Measurements from ENCODE around the gene TCOF1. TPM values are rescaled to one million over a fixed set of nuclear protein-coding genes. Genes with fewer than 3 reads are reported as not detected.

TCOF1 gene
- total and polyA plus RNA-seq, 2 experiments from 2014 or later, result 86.8 to 165 TPM

DNA sequence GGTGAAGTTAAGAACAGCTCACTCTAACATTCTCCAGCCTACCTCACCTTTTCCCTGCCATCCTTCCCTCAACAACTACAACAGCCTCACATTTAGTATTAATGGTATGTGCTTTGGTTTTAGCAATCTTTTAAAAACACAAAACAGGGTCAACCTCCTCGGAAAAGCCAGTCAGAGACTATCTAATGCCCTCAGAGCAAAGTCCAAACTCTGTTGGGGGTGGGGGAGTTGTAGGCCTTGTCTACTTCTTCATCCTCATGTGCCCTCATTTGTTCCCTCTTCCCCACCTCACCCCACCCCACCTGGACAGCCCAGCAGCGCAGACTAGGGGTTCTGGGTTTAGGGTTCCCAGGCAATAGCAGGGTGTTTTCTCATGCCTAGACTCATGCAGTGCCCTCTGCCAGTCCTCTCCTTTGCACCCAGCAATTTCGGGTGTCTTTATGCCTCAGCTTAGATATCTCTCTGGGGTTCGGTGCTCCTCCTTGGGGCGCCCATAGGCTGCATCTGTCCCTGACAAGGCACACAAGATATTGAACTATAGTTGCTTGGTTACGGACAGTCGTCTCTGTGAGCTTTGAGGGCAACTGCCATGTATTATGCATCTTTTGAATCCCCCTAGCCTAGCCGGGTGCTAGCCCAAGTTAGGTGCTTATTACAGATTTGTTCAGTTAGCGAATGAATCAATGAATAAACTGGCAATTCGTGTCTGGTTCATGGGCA is 762 bp upstream of the TCOF1 start (continued):
- TF ChIP-seq, protein P1, sequence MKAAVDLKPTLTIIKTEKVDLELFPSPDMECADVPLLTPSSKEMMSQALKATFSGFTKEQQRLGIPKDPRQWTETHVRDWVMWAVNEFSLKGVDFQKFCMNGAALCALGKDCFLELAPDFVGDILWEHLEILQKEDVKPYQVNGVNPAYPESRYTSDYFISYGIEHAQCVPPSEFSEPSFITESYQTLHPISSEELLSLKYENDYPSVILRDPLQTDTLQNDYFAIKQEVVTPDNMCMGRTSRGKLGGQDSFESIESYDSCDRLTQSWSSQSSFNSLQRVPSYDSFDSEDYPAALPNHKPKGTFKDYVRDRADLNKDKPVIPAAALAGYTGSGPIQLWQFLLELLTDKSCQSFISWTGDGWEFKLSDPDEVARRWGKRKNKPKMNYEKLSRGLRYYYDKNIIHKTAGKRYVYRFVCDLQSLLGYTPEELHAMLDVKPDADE (IDR thresholded peaks at IDR 0.05), result no peak
- no peak for TF ChIP-seq ZNF331 (CRISPR knock-in tag; IDR thresholded peaks at IDR 0.05; ENCODE audit: low read depth)

DNA sequence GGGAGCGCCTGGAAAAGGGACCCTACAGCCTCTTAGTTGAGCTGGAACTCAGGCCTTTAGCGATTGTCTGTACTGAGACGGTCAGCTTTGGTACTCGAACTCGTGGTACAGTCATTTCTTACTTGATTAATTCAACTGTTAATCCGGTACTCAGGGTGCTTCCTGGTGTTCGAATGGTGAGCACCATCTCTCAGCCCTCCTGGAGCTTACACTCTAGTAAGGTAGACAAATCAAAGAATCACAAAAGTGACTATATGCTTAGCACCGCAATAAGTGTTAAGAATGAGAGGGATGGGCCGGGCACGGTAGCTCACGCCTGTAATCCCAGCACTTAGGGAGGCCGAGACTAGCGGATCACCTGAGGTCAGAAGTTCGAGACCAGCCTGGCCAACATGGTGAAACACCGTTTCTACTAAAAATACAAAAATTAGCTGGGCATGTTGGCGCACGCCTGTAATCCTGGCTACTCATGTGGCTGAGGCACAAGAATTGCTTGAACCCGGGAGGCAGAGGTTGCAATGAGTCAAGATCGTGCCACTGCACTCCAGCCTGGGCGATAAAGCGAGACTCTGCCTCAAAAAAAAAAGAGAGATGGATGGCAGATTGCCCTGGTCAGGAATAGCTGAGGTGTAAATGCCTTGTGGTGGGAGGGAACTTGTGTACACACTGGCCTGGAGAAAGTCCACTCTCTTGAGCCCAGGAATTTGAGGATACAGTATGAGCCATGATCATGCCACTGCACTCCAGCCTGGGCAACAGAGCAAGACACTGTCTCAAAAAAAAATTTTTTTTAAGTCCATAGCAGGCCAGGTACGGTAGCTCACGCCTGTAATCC is 981 bp downstream of the TCOF1 start:
- H2AFZ ChIP-seq, result peak overlapping the region; percentile 76; the same call in 1 of the 2 replicates
- H3K9me3 Mint-ChIP-seq, result no peaks in the 10 kb centered on the region
- peaks cover 2% of the 10 kb centered on the region for H3K27me3 Mint-ChIP-seq (ENCODE audit: insufficient read depth, low read depth, poor library complexity)
- peak overlapping the region; percentile 99 for H3K4me3 ChIP-seq
- H3F3A ChIP-seq (replicated peaks; ENCODE audit: low read depth), result 0 out of 2 replicates have a peak, but pooled peaks cover 5% of the 10 kb centered on the region
- H3K36me3 ChIP-seq (ENCODE audit: insufficient read depth), result peaks cover 25% of the 10 kb centered on the region
- H3K9me2 ChIP-seq (ENCODE audit: insufficient read depth), result no peaks in the 10 kb centered on the region
- ATAC-seq (no peak; the same call in 2 of the 3 replicates), DNase-seq (ENCODE audit: low spot score) (peak; percentile 32)
- H3K27ac ChIP-seq (ENCODE audit: low read depth), result peak overlapping the region; percentile 88; the same call in 1 of the 2 replicates
- peaks cover 41% of the 10 kb centered on the region for H3K36me3 Mint-ChIP-seq (ENCODE audit: low read depth)
- H3K27me3 ChIP-seq (ENCODE audit: insufficient read depth), result no peaks in the 10 kb centered on the region
- H4K20me1 ChIP-seq (replicated peaks; ENCODE audit: insufficient read depth), result peaks cover 46% of the 10 kb centered on the region
- H3K27ac Mint-ChIP-seq, result peak overlapping the region; percentile 95
- peak overlapping the region; percentile 98 for H3K4me2 ChIP-seq
- peaks cover 3% of the 10 kb centered on the region for H3K4me1 ChIP-seq (ENCODE audit: insufficient read depth)
- TF ChIP-seq, protein P2, sequence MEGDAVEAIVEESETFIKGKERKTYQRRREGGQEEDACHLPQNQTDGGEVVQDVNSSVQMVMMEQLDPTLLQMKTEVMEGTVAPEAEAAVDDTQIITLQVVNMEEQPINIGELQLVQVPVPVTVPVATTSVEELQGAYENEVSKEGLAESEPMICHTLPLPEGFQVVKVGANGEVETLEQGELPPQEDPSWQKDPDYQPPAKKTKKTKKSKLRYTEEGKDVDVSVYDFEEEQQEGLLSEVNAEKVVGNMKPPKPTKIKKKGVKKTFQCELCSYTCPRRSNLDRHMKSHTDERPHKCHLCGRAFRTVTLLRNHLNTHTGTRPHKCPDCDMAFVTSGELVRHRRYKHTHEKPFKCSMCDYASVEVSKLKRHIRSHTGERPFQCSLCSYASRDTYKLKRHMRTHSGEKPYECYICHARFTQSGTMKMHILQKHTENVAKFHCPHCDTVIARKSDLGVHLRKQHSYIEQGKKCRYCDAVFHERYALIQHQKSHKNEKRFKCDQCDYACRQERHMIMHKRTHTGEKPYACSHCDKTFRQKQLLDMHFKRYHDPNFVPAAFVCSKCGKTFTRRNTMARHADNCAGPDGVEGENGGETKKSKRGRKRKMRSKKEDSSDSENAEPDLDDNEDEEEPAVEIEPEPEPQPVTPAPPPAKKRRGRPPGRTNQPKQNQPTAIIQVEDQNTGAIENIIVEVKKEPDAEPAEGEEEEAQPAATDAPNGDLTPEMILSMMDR (conservative IDR thresholded peaks at IDR 0.05; ENCODE audit: low read depth in 2 of 2), result no peak
- TF ChIP-seq NANOG (IDR thresholded peaks at IDR 0.05; ENCODE audit: borderline replicate concordance), result no peak
- TF ChIP-seq, protein P1 (IDR thresholded peaks at IDR 0.05), result no peak
- H3K79me2 ChIP-seq (replicated peaks; ENCODE audit: insufficient read depth), result peaks cover 52% of the 10 kb centered on the region
- H3K4me1 Mint-ChIP-seq, result peaks cover 13% of the 10 kb centered on the region
- peak overlapping the region; percentile 95 for H3K4me3 Mint-ChIP-seq

DNA sequence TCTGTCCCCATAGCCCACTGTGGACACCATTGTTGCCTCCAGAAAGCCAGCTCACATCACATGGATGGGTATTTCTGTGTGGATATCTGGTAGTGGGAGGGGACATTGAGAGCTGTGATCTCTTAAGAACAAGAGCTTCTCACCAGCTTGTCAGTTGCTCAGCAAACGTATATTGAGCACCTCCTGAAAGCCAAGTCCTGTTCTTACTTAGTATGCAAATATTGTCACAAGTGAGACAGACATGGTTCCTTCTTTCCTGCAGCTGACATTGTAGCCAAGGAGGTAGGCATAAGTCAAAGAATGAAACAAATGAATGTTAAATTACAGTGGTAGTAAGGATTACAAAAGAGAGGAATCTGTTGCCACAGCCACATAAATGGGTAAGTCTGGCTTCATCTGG is 3.8 kb downstream of the TCOF1 start:
- peaks cover 3% of the 10 kb centered on the region for H3K4me1 ChIP-seq (ENCODE audit: insufficient read depth)
- Mint-ChIP-seq H3K27ac (no peak overlapping the region), H3K36me3 (ENCODE audit: low read depth) (peaks cover 66% of the 10 kb centered on the region), H3K4me1 (peaks cover 13% of the 10 kb centered on the region), H3K27me3 (ENCODE audit: insufficient read depth, low read depth, poor library complexity) (no peaks in the 10 kb centered on the region), H3K9me3 (no peaks in the 10 kb centered on the region), H3K4me3 (no peak overlapping the region)
- no peak overlapping the region for H3K27ac ChIP-seq (ENCODE audit: low read depth)
- no peaks in the 10 kb centered on the region for H3K9me2 ChIP-seq (ENCODE audit: insufficient read depth)
- H2AFZ ChIP-seq, result no peak overlapping the region
- no peaks in the 10 kb centered on the region for H3K27me3 ChIP-seq (ENCODE audit: insufficient read depth)
- H3K4me3 ChIP-seq, result no peak overlapping the region
- peaks cover 52% of the 10 kb centered on the region for H3K79me2 ChIP-seq (replicated peaks; ENCODE audit: insufficient read depth)
- H3F3A ChIP-seq (replicated peaks; ENCODE audit: low read depth), result 0 out of 2 replicates have a peak, but pooled peaks cover 5% of the 10 kb centered on the region
- DNase-seq (ENCODE audit: low spot score) (no peak), ATAC-seq (no peak)
- H3K36me3 ChIP-seq (ENCODE audit: insufficient read depth), result peaks cover 52% of the 10 kb centered on the region
- peaks cover 54% of the 10 kb centered on the region for H4K20me1 ChIP-seq (replicated peaks; ENCODE audit: insufficient read depth)
- H3K4me2 ChIP-seq, result no peak overlapping the region
- no peak for TF ChIP-seq STAT1 (IDR thresholded peaks at IDR 0.05; ENCODE audit: unreplicated experiment)
- no peak for TF ChIP-seq CREB1 (CRISPR knock-in tag; IDR thresholded peaks at IDR 0.05; ENCODE audit: low read depth)
- TF ChIP-seq ZNF114 (CRISPR knock-in tag; IDR thresholded peaks at IDR 0.05), result no peak
- TF ChIP-seq, protein P3, sequence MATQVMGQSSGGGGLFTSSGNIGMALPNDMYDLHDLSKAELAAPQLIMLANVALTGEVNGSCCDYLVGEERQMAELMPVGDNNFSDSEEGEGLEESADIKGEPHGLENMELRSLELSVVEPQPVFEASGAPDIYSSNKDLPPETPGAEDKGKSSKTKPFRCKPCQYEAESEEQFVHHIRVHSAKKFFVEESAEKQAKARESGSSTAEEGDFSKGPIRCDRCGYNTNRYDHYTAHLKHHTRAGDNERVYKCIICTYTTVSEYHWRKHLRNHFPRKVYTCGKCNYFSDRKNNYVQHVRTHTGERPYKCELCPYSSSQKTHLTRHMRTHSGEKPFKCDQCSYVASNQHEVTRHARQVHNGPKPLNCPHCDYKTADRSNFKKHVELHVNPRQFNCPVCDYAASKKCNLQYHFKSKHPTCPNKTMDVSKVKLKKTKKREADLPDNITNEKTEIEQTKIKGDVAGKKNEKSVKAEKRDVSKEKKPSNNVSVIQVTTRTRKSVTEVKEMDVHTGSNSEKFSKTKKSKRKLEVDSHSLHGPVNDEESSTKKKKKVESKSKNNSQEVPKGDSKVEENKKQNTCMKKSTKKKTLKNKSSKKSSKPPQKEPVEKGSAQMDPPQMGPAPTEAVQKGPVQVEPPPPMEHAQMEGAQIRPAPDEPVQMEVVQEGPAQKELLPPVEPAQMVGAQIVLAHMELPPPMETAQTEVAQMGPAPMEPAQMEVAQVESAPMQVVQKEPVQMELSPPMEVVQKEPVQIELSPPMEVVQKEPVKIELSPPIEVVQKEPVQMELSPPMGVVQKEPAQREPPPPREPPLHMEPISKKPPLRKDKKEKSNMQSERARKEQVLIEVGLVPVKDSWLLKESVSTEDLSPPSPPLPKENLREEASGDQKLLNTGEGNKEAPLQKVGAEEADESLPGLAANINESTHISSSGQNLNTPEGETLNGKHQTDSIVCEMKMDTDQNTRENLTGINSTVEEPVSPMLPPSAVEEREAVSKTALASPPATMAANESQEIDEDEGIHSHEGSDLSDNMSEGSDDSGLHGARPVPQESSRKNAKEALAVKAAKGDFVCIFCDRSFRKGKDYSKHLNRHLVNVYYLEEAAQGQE (IDR thresholded peaks at IDR 0.05; ENCODE audit: unreplicated experiment), result no peak

All from GM23338 (cell line).